Panc1 (cell line): ENCODE measurements around the gene EID3. TPM values are rescaled to one million over a fixed set of nuclear protein-coding genes. Genes with fewer than 3 reads are reported as not detected.

Source experiments
- ATAC-seq: fragments of 200-7000 bp; cut with Tn5 transposase; 2 replicates; pipeline ENCODE4 v1.9.1; 2020; ENCODE audit warnings: mild to moderate bottlenecking, moderate library complexity
- BruUV-seq: library from RNA; stranded (reverse); fragments of 400-500 nt; replicated peaks from 2 replicates; lab custom pipeline; 2021; lab: Mats Ljungman, UMichigan
- CTCF ChIA-PET: fragments of 300-600 bp; sonication (Branson Sonifier 250); formaldehyde crosslinking; loops from one replicate; lab custom pipeline; 2022; ENCODE audit warnings: antibody characterized with exemption; lab: Charles Lee
- POLR2A ChIA-PET: fragments of 300-600 bp; sonication (Branson Sonifier 250); formaldehyde crosslinking; loops from one replicate; lab custom pipeline; 2022; ENCODE audit warnings: antibody characterized with exemption; lab: Charles Lee
- DNase-seq: peaks from one replicate; pipeline ENCODE4 v3.0.0-alpha.2; 2010; ENCODE audit warnings: low read depth, low spot score
- H3K27ac ChIP-seq: 2 replicates; pipeline ENCODE4 v1.5.1; 2011; ENCODE audit warnings: mild to moderate bottlenecking, low read length, inconsistent platforms
- H3K27me3 ChIP-seq: fragments of 200-500 bp; sonication (Bioruptor generic); 2 replicates; pipeline ENCODE4 v1.6.0; 2014; ENCODE audit warnings: low read length, inconsistent platforms; ENCODE audit not compliant: control insufficient read depth, insufficient read depth
- H3K36me3 ChIP-seq: fragments of 200-500 bp; sonication (Bioruptor generic); 2 replicates; pipeline ENCODE4 v1.5.1; 2014; ENCODE audit warnings: inconsistent platforms, mild to moderate bottlenecking, low read length, moderate library complexity; ENCODE audit not compliant: control insufficient read depth, insufficient read depth
- H3K4me1 ChIP-seq: 2 replicates; pipeline ENCODE4 v1.5.1; 2011; ENCODE audit warnings: inconsistent platforms, mild to moderate bottlenecking, low read length, moderate library complexity; ENCODE audit not compliant: control insufficient read depth, insufficient read depth
- H3K4me3 ChIP-seq, 2 experiments: 2 replicates each; pipeline ENCODE4 v1.5.1; 2011 to 2012; ENCODE audit warnings: low read depth in 2 of 2, low read length in 2 of 2, mild to moderate bottlenecking in 2 of 2, inconsistent platforms in 1 of 2, moderate library complexity in 1 of 2
- H3K9me3 ChIP-seq: fragments of 200-500 bp; sonication (Bioruptor generic); 2 replicates; pipeline ENCODE4 v1.5.1; 2014; ENCODE audit warnings: low read depth, mild to moderate bottlenecking, inconsistent platforms, low read length, moderate library complexity; ENCODE audit not compliant: control insufficient read depth, insufficient read depth
- CTCF ChIP-seq: fragments of 450-650 bp; IDR thresholded peaks from 2 replicates; pipeline ENCODE4 v1.5.1; 2017; ENCODE audit warnings: mild to moderate bottlenecking
- POLR2AphosphoS5 ChIP-seq: IDR thresholded peaks from 2 replicates; pipeline ENCODE4 v1.6.1; 2012; ENCODE audit warnings: mild to moderate bottlenecking, low read depth, low read length, moderate library complexity
- REST ChIP-seq, 2 experiments: IDR thresholded peaks; 2 replicates each; pipeline ENCODE4 v1.6.1; 2011 to 2012; ENCODE audit warnings: low read depth in 2 of 2, control low read depth in 1 of 2, low read length in 1 of 2, mild to moderate bottlenecking in 1 of 2, moderate library complexity in 1 of 2; ENCODE audit not compliant: insufficient read depth in 1 of 2
- SIN3A ChIP-seq: IDR thresholded peaks from 2 replicates; pipeline ENCODE4 v1.6.1; 2012; ENCODE audit warnings: low read depth, mild to moderate bottlenecking, low read length, moderate library complexity, borderline replicate concordance; ENCODE audit not compliant: insufficient read depth
- TCF7L2 ChIP-seq: IDR thresholded peaks from 2 replicates; pipeline ENCODE4 v1.6.1; 2011; ENCODE audit warnings: mild to moderate bottlenecking, low read depth, low read length, inconsistent platforms
- in situ Hi-C: cut with HindIII; loops from 2 replicates; pipeline ENCODE4 v1.10.0; 2016; ENCODE audit warnings: low sequenced_read_pairs, low pct_unique_long_range_greater_than_20kb
- intact Hi-C: fragments of 100-400 bp; cut with micrococcal nuclease; formaldehyde crosslinking; loops from one replicate; pipeline ENCODE4 v1.10.0; 2022; ENCODE audit not compliant: unreplicated experiment
- total RNA-seq: library from RNA; stranded (reverse); gene quantifications from one replicate; pipeline ENCODE4 v1.2.1, GENCODE V29; 2021; ENCODE audit not compliant: unreplicated experiment

Gene EID3
- total RNA-seq, 1 experiment from 2014 or later, result 18.5 TPM

GRCh38 chr12:104319028-104319427, 15.5 kb downstream of the EID3 start:
- no peak for ATAC-seq
- Histone ChIP-seq H3K36me3 (peaks cover 54% of the 10 kb centered on the region), H3K4me3 (no peak overlapping the region), H3K9me3 (no peaks in the 10 kb centered on the region), H3K27me3 (no peaks in the 10 kb centered on the region), H3K27ac (peak overlapping the region; percentile 46), H3K4me1 (peaks cover 36% of the 10 kb centered on the region)
- no peak for DNase-seq
- ChIA-PET POLR2A (no interaction called here), CTCF (no interaction called here)
- no TSS peak for BruUV-seq
- intact Hi-C loops (no loop called here), in situ Hi-C loops (no loop called here)
- TF ChIP-seq SIN3A, result no peak
- TF ChIP-seq POLR2AphosphoS5, result no peak
- no peak for TF ChIP-seq REST (IDR thresholded peaks at IDR 0.05; ENCODE audit: insufficient read depth in 1 of 2, low read depth in 2 of 2, low read length in 1 of 2)
- TF ChIP-seq TCF7L2, result no peak
- TF ChIP-seq CTCF, result no peak

- Histone ChIP-seq H3K9me3 (no peaks in the 10 kb centered on the region), H3K27me3 (no peaks in the 10 kb centered on the region), H3K4me3 (no peak overlapping the region), H3K4me1 (peaks cover 28% of the 10 kb centered on the region), H3K27ac (0 out of 2 replicates have a peak overlapping the region, but pooled peaks have one; percentile 29), H3K36me3 (peaks cover 54% of the 10 kb centered on the region)
- in situ Hi-C loops, result no loop called here
- ChIA-PET CTCF (no interaction called here), POLR2A (interaction anchor here (0.5 to 0.8 kb wide), 2 partner anchors 9 to 30 kb away, joined by 4 to 7 read pairs; no protein-coding TSS in a partner anchor)
- BruUV-seq, result no TSS peak
- DNase-seq, result no peak
- TF ChIP-seq POLR2AphosphoS5 (peak; percentile 45; the same call in 1 of the 2 replicates), SIN3A (no peak)
- no peak for ATAC-seq
- intact Hi-C loops, result no loop called here
Observed at GRCh38 chr12:104319918-104320626, 16.5 kb downstream of the EID3 start.

GRCh38 chr12:104320627-104321024, 17.1 kb downstream of the EID3 start:
- Histone ChIP-seq H3K36me3 (peaks cover 53% of the 10 kb centered on the region), H3K4me3 (no peak overlapping the region), H3K4me1 (peaks cover 22% of the 10 kb centered on the region), H3K27me3 (no peaks in the 10 kb centered on the region), H3K9me3 (no peaks in the 10 kb centered on the region), H3K27ac (0 out of 2 replicates have a peak overlapping the region, but pooled peaks have one; percentile 29)
- DNase-seq (no peak), ATAC-seq (no peak)
- no peak for TF ChIP-seq REST (IDR thresholded peaks at IDR 0.05; ENCODE audit: insufficient read depth in 1 of 2, low read depth in 2 of 2, low read length in 1 of 2)
- TF ChIP-seq POLR2AphosphoS5, result peak; percentile 25; the same call in 1 of the 2 replicates
- CTCF ChIA-PET, result no interaction called here
- in situ Hi-C loops, result no loop called here
- intact Hi-C loops, result no loop called here
- no TSS peak for BruUV-seq
- POLR2A ChIA-PET, result interaction anchor here (0.6 to 0.8 kb wide), 2 partner anchors 9 to 12 kb away, joined by 7 to 10 read pairs; no protein-coding TSS in a partner anchor
